ENCODE results near the gene CXCL16. TPM values are rescaled to one million over a fixed set of nuclear protein-coding genes. Genes with fewer than 3 reads are reported as not detected.

The CXCL16 gene
- total and polyA plus RNA-seq, 2 of the 13 experiments (the other 11 are each of a cell fraction or from before 2014, with no cell fraction given), result 9.4 to 101 TPM

DNA sequence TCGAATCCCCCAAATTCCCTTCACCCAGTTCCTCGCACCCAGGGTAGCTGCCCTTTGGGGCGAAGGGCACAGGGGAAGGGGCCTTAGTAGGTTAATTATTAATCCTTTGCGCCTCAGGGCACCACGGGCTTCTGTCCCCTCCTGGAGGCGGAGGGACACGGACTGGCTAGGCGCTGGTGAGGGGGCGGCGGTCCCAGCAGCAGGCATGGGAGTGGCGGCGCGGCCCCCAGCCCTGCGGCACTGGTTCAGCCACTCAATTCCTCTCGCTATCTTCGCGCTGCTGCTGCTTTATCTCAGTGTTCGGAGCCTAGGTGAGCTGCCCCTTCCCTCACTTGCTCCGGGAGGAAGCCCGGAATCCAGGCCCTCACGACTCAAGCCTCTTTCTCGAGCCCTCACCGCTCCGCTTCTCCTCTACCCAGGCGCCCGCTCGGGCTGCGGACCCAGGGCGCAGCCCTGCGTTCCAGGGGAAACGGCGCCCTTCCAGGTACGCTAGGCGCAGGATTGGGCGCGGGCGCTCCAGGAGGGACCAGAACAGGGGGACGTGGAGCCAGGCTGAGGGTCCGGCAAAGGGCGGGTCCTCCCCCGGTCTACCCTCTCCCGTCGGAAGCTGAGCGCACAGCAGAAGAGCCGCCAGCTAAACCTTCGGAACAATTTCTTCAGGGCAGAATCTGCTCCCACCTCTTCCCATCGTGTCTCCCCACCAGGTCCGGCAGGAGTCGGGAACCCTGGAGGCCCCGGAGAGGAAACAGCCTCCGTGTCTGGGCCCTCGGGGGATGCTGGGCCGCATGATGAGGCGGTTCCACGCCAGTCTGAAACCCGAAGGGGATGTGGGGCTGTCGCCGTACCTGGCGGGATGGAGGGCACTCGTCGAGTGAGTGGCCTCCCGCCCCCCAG lies 49.3 kb upstream of the CXCL16 start, which contains the start of gene GLTPD2 (continued):
- TF ChIP-seq, protein P1, sequence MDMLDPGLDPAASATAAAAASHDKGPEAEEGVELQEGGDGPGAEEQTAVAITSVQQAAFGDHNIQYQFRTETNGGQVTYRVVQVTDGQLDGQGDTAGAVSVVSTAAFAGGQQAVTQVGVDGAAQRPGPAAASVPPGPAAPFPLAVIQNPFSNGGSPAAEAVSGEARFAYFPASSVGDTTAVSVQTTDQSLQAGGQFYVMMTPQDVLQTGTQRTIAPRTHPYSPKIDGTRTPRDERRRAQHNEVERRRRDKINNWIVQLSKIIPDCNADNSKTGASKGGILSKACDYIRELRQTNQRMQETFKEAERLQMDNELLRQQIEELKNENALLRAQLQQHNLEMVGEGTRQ (IDR thresholded peaks at IDR 0.05; ENCODE audit: low read depth, low read length), result no peak
- TF ChIP-seq, protein P1 (CRISPR knock-in tag; IDR thresholded peaks at IDR 0.05; ENCODE audit: borderline replicate concordance), result 0 out of 2 replicates have a peak, but pooled peaks have one; percentile 21
- no peak for TF ChIP-seq TEAD2 (CRISPR knock-in tag; IDR thresholded peaks at IDR 0.05)
- peak; percentile 62 for TF ChIP-seq HNRNPH1 (optimal IDR thresholded peaks at IDR 0.05; ENCODE audit: low read depth, low read length)
- TF ChIP-seq SMC3 (IDR thresholded peaks at IDR 0.05; ENCODE audit: low read length), result 0 out of 2 replicates have a peak, but pooled peaks have one; percentile 5
- TF ChIP-seq ARNT2 (CRISPR knock-in tag; IDR thresholded peaks at IDR 0.05; ENCODE audit: low read depth), result no peak; the same call in 1 of the 2 replicates
- no peak for TF ChIP-seq ZSCAN12 (CRISPR knock-in tag; IDR thresholded peaks at IDR 0.05)
- TF ChIP-seq ZNF343 (CRISPR knock-in tag; IDR thresholded peaks at IDR 0.05), result 0 out of 2 replicates have a peak, but pooled peaks have one; percentile 11
- TF ChIP-seq, protein P2, sequence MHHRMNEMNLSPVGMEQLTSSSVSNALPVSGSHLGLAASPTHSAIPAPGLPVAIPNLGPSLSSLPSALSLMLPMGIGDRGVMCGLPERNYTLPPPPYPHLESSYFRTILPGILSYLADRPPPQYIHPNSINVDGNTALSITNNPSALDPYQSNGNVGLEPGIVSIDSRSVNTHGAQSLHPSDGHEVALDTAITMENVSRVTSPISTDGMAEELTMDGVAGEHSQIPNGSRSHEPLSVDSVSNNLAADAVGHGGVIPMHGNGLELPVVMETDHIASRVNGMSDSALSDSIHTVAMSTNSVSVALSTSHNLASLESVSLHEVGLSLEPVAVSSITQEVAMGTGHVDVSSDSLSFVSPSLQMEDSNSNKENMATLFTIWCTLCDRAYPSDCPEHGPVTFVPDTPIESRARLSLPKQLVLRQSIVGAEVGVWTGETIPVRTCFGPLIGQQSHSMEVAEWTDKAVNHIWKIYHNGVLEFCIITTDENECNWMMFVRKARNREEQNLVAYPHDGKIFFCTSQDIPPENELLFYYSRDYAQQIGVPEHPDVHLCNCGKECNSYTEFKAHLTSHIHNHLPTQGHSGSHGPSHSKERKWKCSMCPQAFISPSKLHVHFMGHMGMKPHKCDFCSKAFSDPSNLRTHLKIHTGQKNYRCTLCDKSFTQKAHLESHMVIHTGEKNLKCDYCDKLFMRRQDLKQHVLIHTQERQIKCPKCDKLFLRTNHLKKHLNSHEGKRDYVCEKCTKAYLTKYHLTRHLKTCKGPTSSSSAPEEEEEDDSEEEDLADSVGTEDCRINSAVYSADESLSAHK (CRISPR knock-in tag; IDR thresholded peaks at IDR 0.05; ENCODE audit: borderline replicate concordance), result no peak
- TF ChIP-seq SNRNP70 (IDR thresholded peaks at IDR 0.05; ENCODE audit: low read depth, low read length), result no peak
- TF ChIP-seq U2AF1 (optimal IDR thresholded peaks at IDR 0.05; ENCODE audit: low read depth, low read length), result no peak
- TF ChIP-seq REXO4 (CRISPR knock-in tag; IDR thresholded peaks at IDR 0.05; ENCODE audit: borderline replicate concordance), result no peak
- peak; percentile 60; the same call in 1 of the 2 replicates for TF ChIP-seq MEF2D (CRISPR knock-in tag; IDR thresholded peaks at IDR 0.05)
- TF ChIP-seq ZNF616 (CRISPR knock-in tag; IDR thresholded peaks at IDR 0.05; ENCODE audit: low read depth), result no peak
- no peak for TF ChIP-seq FIP1L1 (IDR thresholded peaks at IDR 0.05; ENCODE audit: borderline replicate concordance, insufficient read depth, low read depth, low read length)
- TF ChIP-seq ZNF564 (CRISPR knock-in tag; IDR thresholded peaks at IDR 0.05), result no peak
- no peak for TF ChIP-seq ZNF124 (CRISPR knock-in tag; IDR thresholded peaks at IDR 0.05)
- no peak for TF ChIP-seq ZMYM2 (CRISPR knock-in tag; IDR thresholded peaks at IDR 0.05)
- TF ChIP-seq MED8 (CRISPR knock-in tag; IDR thresholded peaks at IDR 0.05; ENCODE audit: insufficient replicate concordance), result no peak
- peak; percentile 93 for TF ChIP-seq SAP130 (CRISPR knock-in tag; IDR thresholded peaks at IDR 0.05; ENCODE audit: low read depth)
- TF ChIP-seq PCBP1 (IDR thresholded peaks at IDR 0.05; ENCODE audit: borderline replicate concordance, low read depth, low read length), result 0 out of 2 replicates have a peak, but pooled peaks have one; percentile 67
- peak; percentile 73; the same call in 1 of the 2 replicates for TF ChIP-seq NCOA1 (CRISPR knock-in tag; IDR thresholded peaks at IDR 0.05)
- TF ChIP-seq LCORL (IDR thresholded peaks at IDR 0.05), result no peak
- peak; percentile 86; the same call in 1 of the 2 replicates for TF ChIP-seq LCORL (CRISPR knock-in tag; IDR thresholded peaks at IDR 0.05)
- TF ChIP-seq SP1 (IDR thresholded peaks at IDR 0.05), result no peak
- no peak for TF ChIP-seq SP1 (CRISPR knock-in tag; IDR thresholded peaks at IDR 0.05)
- 0 out of 2 replicates have a peak, but pooled peaks have one; percentile 22 for TF ChIP-seq ZKSCAN8 (CRISPR knock-in tag; IDR thresholded peaks at IDR 0.05; ENCODE audit: borderline replicate concordance)
- peak; percentile 19; the same call in 1 of the 2 replicates for TF ChIP-seq POGZ (CRISPR knock-in tag; IDR thresholded peaks at IDR 0.05)

Data from HepG2 (cell line).